ENCODE data around the gene PPIE.
A peak's percentile ranks its signal among the peaks of the same experiment; 100 is the strongest.

The PPIE gene

DNA sequence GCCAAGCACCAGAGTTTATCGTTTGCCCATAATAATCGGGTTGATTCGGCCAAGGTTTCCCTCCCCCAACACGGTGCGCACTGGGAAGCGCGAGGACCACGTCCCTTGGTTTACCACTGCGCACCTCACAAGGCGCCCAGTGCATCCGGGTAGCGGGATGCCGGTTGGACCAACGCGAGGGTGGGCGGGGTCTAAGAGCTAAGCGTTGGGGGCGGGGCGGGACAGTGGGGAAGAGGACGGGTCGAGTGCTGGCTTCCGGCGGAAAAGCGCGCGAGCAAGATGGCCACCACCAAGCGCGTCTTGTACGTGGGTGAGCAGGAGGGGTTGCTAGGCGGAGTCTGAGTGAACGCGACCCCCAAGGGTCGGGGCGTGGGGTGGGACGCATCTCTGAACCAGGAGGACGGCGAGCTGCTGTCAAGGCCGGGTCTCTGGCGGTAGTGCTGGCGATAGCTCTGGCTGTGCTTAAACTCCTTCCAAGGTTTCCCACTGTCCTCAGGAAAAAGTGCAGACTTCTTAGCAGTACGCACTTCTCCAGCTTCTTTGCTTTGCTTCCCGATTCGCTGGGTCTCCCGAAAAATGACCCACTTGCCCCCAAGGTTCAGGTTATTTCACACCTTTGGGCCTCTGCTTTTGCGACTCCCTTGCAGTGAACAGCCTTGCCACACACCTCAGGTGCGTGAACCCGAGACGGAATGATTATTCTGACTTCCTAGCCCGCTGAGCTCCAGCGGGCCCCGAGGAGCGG is at the start of gene PPIE:
Gene PPIE, plus strand, starts transcription at position 261 of the 745 bp plus-strand sequence. Its CDS starts 19 bp downstream, at position 280.
- DNase-seq (ENCODE audit: low read depth in 3 of 3) = peak; percentile 95 to 99 (median 96)

DNA sequence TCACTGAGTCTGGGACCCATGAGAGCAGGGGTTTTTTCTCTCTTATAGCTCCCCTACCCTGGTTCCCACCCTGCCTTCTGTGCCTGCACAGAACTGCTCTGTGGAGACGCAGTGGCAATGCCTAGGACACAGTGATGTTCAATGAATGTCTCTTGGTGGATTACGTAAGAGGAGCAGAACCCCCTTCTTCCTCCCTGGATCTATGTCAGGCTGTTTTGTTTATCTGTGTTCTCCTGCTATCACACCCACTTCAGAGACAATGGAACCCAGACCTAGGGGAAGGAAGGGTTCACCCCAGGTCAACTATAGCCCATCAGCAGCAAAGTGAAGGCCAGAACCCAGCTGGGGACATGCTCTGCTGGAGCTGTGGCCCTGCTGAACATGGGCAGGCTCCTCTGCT is 49.5 kb upstream of the PPIE start:
- DNase-seq (ENCODE audit: low read depth in 3 of 3) = no peak

DNA sequence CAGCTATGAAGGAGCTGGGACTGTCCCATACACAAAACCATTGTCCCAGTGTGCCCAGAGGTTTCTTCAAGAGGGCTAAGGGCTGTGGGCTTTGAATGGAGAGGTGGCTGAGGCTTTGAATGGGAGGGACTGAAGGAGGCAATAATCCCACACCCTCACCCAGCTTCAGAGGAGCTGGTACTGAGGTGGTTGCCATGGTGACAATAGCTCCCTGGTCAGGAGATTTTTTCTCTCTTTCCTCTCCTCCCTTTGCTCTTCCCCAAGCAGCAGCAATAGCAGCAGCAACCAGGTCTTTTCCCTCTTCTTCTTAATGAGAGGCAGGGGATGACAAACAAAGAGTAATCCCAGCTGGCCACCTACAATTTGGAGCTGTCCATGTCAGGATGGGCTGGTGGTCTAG is 49.0 kb upstream of the PPIE start:
- DNase-seq (ENCODE audit: low read depth in 3 of 3) = no peak

DNA sequence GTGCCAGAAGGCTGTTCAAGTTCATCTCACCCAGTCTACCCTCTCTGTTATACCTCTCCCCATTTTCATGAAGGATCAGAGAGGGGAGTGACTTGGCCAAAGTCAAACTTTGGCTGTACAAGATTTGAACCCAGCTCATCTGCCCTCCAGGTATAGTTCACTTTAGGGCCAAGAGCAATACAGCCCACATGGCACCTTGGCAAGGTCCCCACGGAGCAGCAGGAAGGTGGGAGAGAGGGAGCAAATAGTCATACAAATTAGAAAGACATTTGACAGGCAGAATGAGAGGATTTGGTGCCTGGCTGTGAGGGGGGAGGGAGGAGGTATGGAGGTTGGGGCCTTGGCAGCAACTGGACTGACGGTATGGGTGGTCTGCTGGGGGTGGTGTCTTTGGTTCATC is 48.5 kb upstream of the PPIE start:
- no peak for DNase-seq (ENCODE audit: low read depth in 3 of 3)

DNA sequence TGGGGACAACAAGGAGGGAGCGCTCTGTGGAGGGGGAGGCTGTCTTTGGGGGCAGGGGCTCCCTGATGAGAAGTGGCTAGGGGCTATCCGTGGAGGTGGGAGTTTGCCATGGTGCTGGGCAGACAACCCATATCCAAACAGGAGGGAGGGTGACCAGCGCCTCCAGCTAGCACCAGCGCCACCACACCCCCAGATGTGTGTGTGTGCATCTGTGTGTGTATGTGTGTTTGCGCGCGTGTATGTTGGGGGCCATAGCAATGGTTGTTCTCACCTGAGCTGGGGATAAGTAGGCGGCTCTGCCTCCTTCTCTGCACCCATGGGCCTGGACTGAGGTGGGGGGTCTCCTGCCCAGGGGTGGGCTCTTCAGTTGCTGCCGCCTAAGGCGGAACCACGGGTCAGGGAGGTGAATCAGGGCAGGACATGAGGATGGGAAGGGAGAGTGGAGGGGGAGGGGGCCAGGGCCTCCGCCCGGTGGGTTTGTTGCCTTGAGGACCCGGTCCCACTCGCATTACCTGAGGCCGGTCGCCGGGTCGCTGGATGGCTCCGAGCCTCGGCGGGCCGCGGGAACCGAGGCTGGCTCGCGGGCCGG is 47.8 kb upstream of the PPIE start:
- DNase-seq (ENCODE audit: low read depth in 3 of 3) = no peak

DNA sequence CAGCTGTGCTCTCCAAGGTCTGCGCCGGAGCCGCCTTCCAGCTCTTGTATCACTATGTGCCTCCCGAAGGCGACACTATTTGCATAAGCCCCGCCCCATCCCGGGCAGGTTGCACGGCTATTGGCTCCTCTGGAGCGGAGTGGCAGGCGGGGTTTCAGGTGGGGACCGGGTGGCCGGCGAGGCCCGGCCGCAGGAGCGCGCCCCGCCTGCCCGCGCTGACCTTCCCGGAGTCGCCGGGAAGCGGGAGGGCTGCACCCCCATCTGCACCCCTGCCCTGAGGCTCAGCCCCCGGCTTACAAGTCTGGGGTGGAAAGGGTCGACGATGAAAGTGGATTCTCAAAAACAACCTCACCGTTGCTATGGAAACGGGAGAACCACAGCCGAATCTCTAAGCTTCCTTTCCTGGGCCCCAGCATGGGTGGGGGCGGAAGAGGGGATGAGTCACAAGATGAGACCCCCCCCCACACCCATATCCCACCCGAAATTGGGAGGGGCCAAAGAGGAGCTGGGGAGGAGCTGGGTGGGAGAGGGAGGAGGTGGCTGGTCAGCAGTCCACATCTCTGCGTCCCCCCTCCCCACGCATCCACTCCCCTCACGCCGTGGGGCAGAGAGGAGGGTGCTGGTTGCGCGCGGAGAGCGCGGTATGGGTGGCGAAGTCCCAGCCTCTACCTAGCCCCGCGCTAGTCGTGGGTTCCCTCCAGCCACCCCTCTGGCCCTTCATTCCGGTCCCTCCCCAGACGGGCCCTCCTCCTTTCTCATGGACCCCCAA is 47.1 kb upstream of the PPIE start, which contains the start of gene HPCAL4:
Gene HPCAL4, minus strand, starts transcription at position 51 of the 769 bp plus-strand sequence. CDS start 6,830 bp downstream, outside the sequence.
- DNase-seq (ENCODE audit: low read depth in 3 of 3) = peak; percentile 72 to 88 (median 74)

DNA sequence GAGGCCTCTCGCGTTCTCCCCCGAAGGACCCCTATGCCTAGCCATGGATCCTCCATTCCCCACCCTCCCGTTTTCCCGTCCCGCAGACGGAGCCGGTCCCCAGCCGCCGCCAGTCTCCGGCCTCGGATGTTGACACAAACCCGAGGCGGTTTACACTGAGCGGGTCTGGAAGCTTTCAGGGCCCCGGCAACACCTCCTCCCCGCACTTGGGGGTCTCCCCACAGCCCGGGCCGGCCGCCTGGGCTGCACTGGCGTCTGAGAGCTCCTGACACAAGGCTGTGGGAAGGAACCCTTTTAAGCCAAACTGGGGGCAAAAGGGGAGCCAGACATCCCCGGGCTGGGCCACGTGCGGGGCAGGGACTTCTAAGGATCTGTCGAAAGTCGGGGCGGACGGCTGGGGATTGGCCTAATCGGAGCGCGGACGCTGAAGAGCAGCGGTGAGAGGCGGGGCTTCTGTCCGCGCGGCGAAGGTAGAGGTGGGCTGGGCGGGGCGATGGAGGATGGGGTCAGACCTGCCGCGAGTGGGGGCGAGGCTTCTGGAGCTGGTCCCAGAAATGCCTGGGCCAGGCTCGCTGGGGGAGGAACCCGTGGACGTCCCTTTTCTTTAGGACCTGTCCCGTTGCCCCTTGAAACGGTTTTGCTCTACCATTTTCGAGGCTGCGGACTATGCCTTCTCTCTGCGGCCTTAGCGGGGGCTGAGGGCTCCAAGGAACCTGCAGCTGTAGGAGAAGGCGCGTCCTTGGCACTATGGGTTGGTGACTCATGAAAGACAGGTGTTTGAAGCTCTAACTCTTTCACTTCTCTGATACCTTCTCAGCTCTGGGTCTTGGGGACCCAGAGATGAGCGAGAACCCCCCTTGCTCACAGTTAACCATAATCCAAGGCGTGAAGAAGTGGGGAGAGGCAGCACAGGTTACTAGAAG is 46.3 kb upstream of the PPIE start:
- DNase-seq (ENCODE audit: low read depth in 3 of 3) = no peak

DNA sequence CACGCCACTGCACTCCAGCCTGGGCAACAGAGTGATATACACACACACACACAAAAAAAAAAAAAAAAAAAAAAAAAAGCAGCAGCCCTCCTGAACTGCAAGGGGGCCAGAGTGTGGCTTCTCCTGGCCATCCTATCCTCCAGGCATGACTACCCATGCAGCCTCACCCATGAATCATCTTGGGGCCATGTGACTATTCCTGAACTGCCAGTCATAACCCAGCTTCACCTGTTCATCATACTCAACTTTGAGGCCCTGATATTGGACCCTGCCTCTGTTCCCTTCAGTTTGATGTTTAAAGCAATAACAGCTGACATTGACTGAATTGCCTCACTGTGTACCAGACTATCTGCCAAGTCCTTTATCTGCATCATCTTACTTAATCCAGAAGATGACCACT is 44.7 kb upstream of the PPIE start:
- no peak for DNase-seq (ENCODE audit: low read depth in 3 of 3)

DNA sequence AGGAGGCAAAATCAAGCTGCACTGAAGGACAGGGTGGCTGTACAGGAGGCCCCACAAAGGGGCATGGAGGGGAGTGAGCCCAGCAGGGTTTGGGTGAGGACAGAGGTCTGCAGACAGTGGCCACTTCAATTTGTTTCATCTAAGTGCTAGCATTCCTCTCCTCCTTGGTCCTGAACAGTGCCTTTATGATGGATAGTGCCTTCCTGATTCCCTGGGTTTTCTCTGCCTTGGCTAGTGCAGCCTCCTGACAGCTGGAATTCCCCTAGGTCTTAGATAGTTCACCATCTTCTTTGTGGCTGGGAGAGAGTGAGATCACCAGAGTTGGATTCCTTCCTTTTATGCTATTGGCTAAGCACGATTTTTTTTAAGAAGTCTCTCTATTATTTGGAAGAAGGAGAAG is 43.7 kb upstream of the PPIE start:
- no peak for DNase-seq (ENCODE audit: low read depth in 3 of 3)

DNA sequence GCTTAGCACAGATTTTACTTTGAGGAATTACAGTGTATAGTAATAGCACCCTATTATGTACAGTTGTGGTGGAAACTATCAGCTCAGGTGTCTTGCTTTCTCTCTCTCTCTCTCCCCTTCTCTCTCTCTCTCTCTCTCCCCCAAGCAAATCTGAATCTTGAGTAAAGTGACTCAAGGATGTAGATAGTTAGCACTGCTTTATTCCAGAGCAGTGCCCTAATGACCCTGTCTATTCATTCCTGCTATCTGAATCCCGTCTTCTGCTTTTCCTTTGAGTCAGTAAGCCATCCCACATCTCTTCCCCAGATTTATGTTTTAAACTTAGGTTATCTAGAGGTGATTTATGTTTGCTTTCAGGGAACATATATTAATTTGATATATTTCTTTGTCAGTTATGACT is 42.2 kb upstream of the PPIE start:
- DNase-seq (ENCODE audit: low read depth in 3 of 3) = no peak

DNA sequence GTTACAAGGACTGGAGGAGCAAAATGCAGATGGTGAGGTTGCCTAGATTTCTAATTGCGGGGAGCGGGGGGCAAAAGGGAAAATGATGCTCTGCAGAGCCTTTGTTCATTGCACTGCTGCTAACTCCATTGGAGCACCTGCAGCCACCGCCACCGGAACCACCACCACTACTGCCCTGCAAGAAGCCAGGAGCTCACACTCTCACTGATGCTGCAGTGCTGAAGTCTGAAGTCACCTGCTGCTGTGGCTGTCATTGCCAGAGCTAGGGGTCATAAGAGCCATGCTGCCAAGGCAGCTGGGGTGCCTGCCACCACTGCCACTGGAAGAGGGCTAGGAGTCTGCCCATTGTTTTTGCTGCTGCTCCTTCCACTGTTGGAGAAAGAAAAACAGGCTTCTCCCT is 40.1 kb upstream of the PPIE start:
- DNase-seq (ENCODE audit: low read depth in 3 of 3) = no peak

DNA sequence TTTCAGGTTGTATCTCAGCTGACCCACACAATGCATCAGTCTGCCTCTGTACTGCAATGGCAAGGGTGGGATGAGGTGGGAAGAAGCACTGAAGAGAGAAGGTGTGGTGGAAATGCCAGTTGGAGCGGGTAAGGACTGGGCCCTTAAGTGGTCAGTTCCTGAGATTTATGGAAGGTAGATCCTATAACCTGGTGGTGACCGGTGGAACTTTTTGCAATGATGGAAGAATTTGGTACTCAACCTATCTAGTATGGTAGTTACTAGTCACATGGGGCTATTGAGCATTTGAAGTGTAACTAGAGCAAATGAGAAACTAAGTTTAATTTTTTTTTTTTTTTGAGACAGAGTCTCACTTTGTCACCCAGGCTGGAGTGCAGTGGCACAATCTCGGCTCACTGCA is 39.3 kb upstream of the PPIE start:
- no peak for DNase-seq (ENCODE audit: low read depth in 3 of 3)

DNA sequence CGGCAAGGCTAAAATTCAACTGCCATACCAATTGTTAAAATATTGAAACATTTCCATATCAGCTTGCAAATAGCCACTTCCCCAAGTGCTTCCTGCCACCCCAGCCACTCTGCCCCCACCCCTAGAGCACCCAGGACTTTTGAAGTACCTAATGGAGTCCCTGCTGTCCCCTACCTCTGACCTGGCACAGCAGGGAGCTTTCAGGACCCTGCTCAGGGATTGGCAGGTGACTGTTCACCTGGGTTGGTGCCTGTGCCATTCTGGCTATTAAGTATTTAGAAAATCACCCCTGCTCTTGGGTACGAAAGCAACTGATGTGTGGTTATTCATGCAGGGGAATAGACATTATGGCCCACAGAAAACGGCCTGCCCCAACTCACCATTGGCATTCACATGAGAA is 38.3 kb upstream of the PPIE start:
- no peak for DNase-seq (ENCODE audit: low read depth in 3 of 3)

DNA sequence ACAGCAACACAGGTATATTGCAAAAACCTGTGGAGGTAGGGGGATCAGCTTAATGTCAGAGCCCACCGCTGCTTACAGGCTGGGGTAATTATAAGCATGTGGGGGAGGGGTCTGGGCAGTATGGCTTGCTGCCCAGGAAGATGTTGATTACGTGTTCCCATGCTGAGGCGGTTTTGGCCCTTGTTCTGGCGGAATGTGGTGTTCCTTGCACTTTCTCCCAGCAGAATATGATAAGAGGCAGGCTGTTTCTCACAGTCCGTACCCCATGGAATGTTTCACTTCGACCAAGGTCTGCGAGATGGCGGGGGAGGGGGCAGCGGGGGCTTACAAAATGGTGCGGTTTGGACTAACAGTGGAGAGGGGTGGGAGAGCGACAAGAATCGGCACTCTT is 37.6 kb upstream of the PPIE start:
- no peak for DNase-seq (ENCODE audit: low read depth in 3 of 3)

DNA sequence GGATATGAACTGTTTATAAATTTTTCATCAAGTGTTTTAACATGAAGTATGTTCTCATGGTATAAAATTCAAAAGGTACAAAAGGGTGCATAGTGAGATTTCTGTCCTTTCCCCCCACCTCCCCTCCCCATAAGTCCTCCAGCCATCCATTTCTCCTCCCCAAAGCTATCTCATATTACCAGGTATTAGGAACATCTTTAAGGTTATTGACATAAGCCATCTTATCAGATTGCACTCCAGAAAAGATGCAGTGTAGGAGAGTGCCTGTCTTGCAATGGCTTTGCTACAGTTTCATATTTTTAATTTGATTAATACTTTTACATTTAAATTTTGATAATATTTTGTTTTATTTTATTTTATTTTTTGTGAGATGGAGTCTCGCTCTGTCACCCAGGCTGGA is 33.9 kb upstream of the PPIE start:
- no peak for DNase-seq (ENCODE audit: low read depth in 3 of 3)

DNA sequence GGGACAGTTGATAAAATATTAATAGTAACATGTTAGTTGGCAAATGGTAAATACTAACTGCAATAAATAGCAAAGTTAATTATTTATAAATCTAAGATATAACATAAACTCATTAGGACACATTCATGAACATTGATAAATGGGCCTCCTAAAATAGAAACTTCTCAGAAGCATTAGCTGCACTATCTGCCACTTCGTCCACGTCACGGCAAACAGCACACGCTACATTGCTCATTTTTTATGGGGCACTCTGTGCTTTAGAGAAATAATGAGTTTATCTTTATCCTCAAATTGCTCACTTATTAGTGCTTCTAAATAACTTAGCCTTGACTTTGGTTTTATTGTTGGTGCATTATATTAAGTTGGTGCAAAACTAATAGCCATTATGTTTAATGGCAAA is 31.2 kb upstream of the PPIE start:
- no peak for DNase-seq (ENCODE audit: low read depth in 3 of 3)

DNA sequence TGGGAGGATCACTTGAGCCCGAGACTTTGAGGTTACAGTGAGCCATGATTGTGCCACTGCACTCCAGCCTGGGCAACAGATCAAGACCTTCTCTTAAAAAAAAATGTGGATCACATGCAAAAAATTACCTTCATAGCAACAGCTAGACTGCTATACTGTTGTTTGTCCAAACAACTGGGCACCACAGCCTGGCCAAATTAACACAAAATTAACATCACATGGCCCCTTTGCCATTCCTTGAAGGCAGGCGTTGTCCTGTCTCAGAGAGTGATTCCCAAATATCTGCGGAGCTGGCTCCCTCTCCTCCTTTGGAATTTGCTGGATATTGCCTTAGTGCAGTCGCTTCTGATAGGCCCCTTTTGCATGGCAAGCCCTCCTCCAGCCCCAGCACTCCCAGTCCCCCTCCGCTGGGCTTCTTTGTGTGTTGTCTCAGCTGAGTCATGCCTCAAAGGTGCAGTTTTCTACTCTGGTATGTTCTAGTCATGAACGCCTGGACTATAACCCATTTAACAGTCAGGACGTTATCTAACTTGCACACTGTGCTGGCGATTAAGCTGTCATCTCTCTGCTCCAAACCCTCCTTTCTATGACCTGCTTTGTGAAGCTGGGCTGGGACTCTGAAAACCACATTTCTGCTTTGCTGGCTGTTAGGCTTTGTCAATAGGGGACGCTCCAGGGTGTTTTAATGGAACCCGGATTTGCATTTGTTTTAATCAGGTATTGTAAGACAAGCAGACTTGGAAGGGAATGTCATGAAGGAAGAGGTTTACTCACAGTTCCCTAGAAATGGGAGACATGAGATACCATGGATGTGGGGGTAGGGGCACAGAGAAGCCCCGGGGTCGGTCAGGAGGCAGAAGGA is 27.3 kb upstream of the PPIE start:
- no peak for DNase-seq (ENCODE audit: low read depth in 3 of 3)

DNA sequence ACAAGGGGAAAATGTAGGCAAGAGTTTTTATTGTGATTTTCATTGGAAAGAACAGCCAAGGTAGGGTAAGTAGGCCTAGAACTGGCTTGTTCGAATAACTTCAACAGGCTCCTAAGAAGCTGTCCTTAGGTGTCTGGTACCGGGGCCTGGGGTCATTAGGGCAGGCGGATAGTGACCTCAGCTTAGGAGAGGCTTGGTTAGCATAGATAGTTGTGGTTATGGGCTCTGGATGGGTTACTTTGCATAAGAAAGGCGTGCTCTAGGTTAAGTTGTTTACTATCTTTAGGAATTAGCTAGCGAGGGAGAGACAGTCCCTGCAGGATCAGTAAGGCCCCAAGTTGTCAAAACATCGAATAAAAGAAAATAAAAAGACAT is 26.7 kb upstream of the PPIE start:
- DNase-seq (ENCODE audit: low read depth in 3 of 3) = no peak

DNA sequence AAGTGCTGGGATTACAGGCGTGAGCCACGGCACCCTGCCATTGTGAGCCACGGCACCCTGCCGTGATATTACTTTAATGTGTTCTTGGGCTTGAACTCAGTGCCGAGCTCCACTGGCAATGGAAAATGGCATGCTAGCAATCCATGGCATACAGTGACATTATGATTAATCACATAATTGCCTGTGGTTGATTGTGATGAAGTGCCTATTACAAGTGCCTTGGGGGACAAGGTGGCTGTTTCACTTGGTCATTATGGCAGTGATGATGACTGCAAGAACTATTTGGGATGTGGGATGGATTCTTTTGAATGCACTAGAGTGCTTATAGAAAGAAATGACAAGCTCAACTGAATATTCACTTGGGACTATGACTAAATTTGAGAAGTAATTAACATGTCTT is 25.1 kb upstream of the PPIE start:
- DNase-seq (ENCODE audit: low read depth in 3 of 3) = no peak

DNA sequence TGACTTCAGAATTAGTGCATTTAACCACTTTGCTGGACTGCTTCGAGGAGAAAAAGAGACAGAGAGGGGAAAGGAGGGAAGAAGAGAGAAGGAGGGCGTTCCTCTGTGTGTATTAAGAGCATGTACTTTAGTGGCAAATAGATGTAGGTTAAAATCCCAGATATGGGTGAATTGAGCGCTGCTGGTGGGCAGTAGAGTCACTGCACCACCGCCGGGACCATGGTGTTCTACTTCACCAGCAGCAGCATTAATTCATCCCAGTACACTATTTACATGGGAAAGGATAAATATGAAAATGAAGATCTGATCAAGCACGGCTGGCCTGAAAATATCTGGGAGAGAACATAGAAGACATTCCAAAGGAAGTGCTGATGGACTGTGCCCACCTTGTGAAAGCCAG is 20.9 kb upstream of the PPIE start:
- DNase-seq (ENCODE audit: low read depth in 3 of 3) = no peak

Data from stimulated activated CD4-positive, alpha-beta T cell treated with anti-CD3 and anti-CD28 coated beads, TNF-alpha, amount 100 ng/mL, for 24 hours (primary cell).